GM12891 (cell line): ENCODE measurements around the gene ALK.

Experiments
- PAX5 ChIP-seq: IDR thresholded peaks from 2 replicates; pipeline ENCODE4 v1.6.1; 2011; ENCODE audit warnings: low read length, moderate library complexity, mild to moderate bottlenecking; ENCODE audit not compliant: insufficient read depth, severe bottlenecking
- POLR2A ChIP-seq: IDR thresholded peaks from 2 replicates; pipeline ENCODE4 v1.6.1; 2011; ENCODE audit warnings: low read depth, low read length, control low read depth
- POLR2AphosphoS5 ChIP-seq: IDR thresholded peaks from 2 replicates; pipeline ENCODE4 v1.6.1; 2011; ENCODE audit warnings: low read depth, low read length, control low read depth
- SPI1 ChIP-seq: IDR thresholded peaks from 2 replicates; pipeline ENCODE4 v1.6.1; 2011; ENCODE audit warnings: low read depth, low read length, control low read depth
- TAF1 ChIP-seq: IDR thresholded peaks from 2 replicates; pipeline ENCODE4 v1.6.1; 2011; ENCODE audit warnings: low read depth, low read length, control low read depth

- TF ChIP-seq POLR2A (no peak), TAF1 (no peak), POLR2AphosphoS5 (no peak), SPI1 (no peak), PAX5 (no peak)
These were observed 86.8 kb downstream of the ALK start for GRCh38 chr2:29834624-29835023.
